Frontal cortex (tissue), 4 donors: ENCODE results near the gene CHPT1. TPM values are rescaled to one million over a fixed set of nuclear protein-coding genes. Genes with fewer than 3 reads are reported as not detected.
"Not testable (repeated sequence)": the region's sequence is repeated elsewhere in the genome, so short reads cannot be mapped to it uniquely, and the experiment has no call there.

ENCODE experiments used
- DNase-seq, 2 donors: peaks; one replicate each; pipeline ENCODE4 v3.0.0; 2012; ENCODE audit warnings: low spot score in 2 of 2
- FAIRE-seq: peaks from 2 replicates; lab custom pipeline; 2012; peaks lifted over from hg19 to GRCh38; lab: Jason Lieb, UNC
- total RNA-seq: library from RNA; depleted of rRNA; stranded (reverse); fragments of >200 nt; gene quantifications from one replicate; pipeline ENCODE4 v1.2.3, GENCODE V29; 2014
- donor health status: control.
- donor health status: control.
- donor health status: control.

Gene CHPT1
- total RNA-seq, 1 donor from 2014 or later: 24.5 TPM

DNA sequence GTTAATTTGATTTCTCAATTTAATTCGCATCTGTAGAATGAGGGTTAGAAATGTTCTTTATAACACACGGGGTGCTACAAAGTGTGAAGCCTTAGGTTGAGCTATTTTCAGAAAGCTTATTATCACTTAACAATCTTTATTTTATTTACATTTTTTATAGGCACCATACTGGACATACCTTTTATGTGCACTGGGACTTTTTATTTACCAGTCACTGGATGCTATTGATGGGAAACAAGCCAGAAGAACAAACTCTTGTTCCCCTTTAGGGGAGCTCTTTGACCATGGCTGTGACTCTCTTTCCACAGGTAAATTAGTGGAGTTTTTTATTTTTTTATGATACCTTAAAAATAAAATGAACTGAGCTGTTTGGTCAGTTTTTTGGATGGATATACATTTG, 16.5 kb downstream of the CHPT1 start:
- FAIRE-seq (no peak), DNase-seq (no peak)

- DNase-seq (no peak), FAIRE-seq (no peak)
Measured at GRCh38 chr12:101714877-101715444, 17.5 kb downstream of the CHPT1 start.

GRCh38 chr12:101719566-101719965, 22.1 kb downstream of the CHPT1 start:
- FAIRE-seq (peak; percentile 13), DNase-seq (no peak)

- DNase-seq (no peak), FAIRE-seq (no peak)
Measured at GRCh38 chr12:101720118-101720517, 22.7 kb downstream of the CHPT1 start.

GRCh38 chr12:101722392-101722791, 25.0 kb downstream of the CHPT1 start:
- DNase-seq (no peak), FAIRE-seq (no peak)

GRCh38 chr12:101727098-101727497, 29.7 kb downstream of the CHPT1 start:
- DNase-seq (no peak), FAIRE-seq (no peak)

GRCh38 chr12:101729842-101730241, 32.4 kb downstream of the CHPT1 start:
- FAIRE-seq (no peak), DNase-seq (no peak)

DNA sequence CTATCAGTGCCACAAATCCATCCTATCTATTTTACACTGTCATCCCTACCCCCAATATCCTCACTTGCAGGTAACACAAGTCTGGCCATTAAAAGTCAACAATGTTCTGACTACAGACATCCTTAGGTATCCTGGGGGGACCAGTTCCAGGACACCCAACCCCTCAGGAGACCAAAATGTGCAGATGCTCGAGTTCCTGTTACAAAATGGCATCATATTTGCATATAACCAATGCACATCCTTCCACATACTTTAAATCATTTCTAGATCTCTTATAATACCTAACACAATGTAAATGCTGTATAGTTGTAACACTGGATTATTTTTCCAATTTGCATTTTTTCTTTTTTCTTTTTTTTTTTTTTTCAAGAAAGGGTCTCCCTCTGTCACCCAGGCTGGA, 34.9 kb downstream of the CHPT1 start:
- DNase-seq: no peak
- no peak for FAIRE-seq

DNA sequence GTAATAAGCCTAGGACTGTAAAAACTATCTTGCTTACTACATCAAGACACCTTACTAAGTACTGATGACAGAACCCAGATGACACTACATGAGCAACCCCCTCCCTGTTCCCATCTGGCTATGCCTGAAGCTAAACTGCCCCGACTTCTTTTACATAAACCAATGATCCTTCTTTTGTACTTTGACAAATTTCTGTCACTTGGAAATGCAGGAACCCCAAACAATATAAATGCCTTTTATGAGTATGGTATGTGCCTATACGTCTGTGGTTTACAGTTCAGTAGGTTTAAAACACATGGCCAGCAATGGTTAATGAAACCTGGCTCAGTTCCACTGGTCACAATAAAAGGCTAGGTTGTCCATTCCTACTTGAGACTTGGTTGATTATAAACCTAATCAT, 35.7 kb downstream of the CHPT1 start:
- DNase-seq (no peak), FAIRE-seq (no peak)

DNA sequence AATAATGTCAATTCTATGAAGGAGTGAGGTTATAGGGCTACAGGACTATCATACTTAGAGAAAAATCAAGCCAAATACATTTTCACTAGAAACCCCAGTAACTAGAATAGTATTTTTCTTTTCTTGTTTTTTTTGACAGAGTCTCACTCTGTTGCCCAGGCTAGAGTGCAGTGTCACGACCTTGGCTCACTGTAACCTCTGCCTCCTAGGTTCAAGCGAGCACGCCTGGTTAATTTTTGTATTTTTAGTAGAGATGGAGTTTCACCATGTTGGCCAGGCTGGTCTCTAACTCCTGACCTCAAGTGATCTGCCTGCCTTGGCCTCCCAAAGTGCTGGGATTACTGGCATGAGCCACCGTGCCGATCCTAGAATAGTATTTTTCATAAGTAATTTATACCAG, 37.0 kb downstream of the CHPT1 start:
- not testable (repeated sequence) for FAIRE-seq, DNase-seq

DNA sequence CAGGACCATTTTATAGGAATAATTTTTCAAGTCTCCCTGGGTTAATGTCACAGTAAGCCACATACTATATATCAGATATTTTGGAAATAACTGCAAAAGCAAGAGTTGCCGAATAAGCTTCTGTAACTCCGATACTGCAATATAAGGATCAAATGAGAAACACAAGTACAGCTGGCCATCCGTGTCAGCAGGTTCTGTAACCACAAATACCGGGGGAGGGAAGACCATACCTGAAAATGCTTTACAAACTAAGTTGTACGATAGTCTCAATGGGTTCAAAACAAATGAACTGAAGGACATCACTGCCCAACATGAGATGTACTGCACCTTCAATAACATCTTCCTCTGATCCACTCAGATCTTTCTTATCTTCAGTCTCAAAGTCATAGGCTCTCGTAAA, 40.0 kb downstream of the CHPT1 start:
- FAIRE-seq: no peak

DNA sequence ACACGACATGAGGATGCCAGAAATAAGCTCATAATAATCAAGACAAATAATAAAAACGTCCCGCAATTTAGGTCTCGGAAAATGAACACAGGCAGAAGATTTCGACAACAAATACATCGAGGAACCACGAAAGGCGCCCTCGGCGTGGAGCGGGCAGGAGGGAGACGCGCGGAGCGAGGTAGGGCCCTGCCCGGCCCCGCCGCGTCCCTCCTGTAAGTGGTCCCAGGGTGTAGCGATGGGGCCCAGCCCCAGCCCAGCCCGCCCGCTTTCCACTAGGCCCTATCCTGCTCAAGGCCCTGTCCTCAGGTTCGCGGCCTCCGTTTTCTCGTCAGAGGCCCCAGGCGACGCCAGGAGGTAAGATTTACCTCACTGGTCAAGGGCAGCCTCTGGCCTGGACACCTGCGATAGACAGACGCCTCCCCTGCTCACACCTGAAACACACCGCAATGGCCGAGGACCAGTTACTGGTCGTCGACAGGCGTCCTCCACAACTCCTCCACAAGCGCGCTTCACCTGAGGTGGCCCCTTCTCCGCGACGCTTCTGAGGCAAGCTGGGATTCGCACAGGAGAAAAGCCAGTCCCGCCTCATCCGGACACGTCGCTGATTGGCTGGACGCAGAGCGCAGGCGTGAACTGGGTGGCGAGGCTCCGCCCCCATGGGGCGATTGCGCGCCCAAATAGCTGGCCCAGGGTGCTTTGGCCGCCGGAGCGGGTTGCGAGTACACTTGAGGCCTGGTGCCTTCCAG, 41.7 kb downstream of the CHPT1 start, which contains the start of gene SYCP3:
SYCP3 (minus strand) TSS at position 543 of the 746 bp plus-strand sequence. CDS start 1,527 bp downstream, outside the sequence.
- no peak for DNase-seq
- no peak for FAIRE-seq

More for the DNA sequence above, 40.0 kb downstream of the CHPT1 start:
- no peak for DNase-seq

DNA sequence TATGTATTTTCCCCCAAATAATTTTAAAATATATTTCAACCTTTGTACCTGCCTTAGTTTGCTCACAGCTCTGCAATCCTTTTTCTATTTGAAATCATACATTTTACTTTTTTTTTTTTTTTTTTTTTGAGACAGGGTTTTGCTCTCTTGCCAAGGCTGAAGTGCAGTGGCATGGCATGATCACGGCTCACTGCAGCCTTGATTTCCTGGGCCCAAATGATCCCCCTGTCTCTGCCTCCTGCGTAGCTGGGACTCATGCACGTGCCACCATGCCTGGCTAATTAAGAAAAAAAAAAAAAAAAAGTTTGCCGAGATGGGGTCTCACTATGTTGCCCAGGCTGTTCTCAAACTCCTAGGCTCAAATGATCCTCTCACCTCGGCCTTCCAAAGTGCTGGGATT, 43.1 kb downstream of the CHPT1 start:
- DNase-seq: no peak
- FAIRE-seq: no peak

- no peak for DNase-seq
- no peak for FAIRE-seq
Measured at GRCh38 chr12:101740980-101741379, 43.5 kb downstream of the CHPT1 start.

DNA sequence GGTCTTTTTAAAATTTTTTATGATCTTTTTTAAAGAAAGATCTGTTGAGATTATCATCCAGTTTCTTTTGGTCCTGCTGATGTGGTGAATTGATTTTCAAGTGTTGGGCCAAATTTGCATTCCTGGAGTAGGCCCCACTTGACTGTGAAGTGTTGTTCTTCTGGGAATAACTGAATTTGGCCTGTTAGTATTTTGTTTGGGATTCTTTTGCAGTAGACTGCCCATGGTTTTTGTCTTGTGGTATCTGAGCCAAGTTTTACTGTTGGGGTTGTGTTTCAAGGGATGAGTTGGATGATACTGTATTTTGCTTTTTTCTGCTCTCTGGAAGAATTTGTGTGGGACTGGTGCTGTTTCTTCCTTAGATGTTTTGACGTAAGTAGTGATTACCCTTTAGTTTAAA, 45.8 kb downstream of the CHPT1 start:
- DNase-seq: no peak
- FAIRE-seq: no peak

GRCh38 chr12:101743724-101744472, 46.5 kb downstream of the CHPT1 start:
- FAIRE-seq (no peak), DNase-seq (no peak)

DNA sequence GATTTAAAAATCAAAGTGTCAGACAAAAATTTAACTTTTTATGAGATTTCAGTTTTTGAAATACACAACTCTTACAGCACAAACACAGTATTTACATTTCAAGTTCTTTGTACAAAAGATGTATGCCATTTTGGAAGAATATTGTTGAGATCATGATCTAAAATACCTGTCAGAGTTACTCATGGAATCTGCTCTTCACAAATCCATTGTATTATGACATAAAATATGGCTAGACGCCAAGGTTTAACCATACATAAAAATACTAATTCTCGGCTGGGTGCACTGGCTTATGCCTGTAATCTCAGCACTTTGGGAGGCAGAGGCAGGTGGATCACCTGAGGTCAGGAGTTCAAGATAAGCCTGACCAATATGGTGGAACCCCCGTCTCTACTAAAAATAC, 48.0 kb downstream of the CHPT1 start:
- FAIRE-seq (no peak), DNase-seq (no peak)

- FAIRE-seq (no peak), DNase-seq (no peak)
Measured at GRCh38 chr12:101746196-101746595, 48.8 kb downstream of the CHPT1 start.

- FAIRE-seq (no peak), DNase-seq (no peak)
Measured at GRCh38 chr12:101746661-101747060, 49.2 kb downstream of the CHPT1 start.

DNA sequence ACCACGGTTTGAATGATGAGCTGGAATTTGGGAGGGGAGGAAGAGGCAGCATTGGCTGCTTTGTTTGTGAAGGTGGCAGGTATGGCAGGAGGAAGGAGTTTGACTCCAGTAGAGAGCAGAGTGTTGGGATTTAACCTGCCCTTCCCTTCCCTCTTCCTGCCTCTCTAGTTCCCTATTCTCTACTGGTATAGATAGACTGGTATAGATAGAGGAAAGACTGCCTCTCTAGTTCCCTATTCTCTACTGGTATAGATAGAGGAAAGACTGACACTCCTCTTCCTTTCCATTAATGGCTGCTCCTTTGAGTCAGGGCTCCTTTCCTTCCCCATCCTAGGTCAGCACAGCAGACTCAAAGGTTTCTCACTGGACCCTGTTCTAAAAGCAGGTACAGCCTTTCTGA, 50.3 kb downstream of the CHPT1 start:
- FAIRE-seq: no peak
- no peak for DNase-seq

DNA sequence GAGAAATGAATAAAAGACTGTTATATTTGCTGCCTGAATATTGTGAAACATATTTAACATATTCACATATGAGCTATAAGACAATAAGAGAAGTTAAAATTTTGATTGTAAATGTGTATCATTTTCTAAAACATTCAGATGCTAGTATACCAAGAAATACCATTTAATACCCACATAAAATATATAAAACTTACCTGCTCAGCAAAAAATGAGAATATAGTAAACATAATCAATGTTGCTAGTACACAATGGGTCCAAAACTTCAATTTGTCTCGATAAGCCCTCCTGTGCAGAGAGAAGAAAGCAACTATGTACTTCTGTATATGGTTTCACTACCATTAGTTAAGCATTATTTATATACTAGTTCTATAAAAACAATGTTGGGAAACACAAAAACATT, 51.5 kb downstream of the CHPT1 start:
- DNase-seq (no peak), FAIRE-seq (no peak)
